Stimulated activated CD8-positive, alpha-beta memory T cell treated with anti-CD3 and anti-CD28 coated beads, Interleukin-4, amount 100 ng/mL, for 4 hours (primary cell): ENCODE data around the gene PTPN1.

Source experiments
- DNase-seq, 2 donors: peaks; one replicate each; pipeline ENCODE4 v3.0.0-alpha.2; 2020; ENCODE audit warnings: low read depth in 2 of 2, low spot score in 1 of 2

The PTPN1 gene

GRCh38 chr20:50510706-50511542, 741 bp downstream of the PTPN1 start:
- no peak for DNase-seq

- no peak for DNase-seq
Observed at GRCh38 chr20:50512323-50512722, 2.1 kb downstream of the PTPN1 start.

GRCh38 chr20:50513169-50514034, 3.2 kb downstream of the PTPN1 start:
- DNase-seq, result no peak

- DNase-seq, result no peak
Observed at GRCh38 chr20:50514035-50514337, 3.8 kb downstream of the PTPN1 start.

- no peak for DNase-seq
Observed at GRCh38 chr20:50514750-50515149, 4.6 kb downstream of the PTPN1 start.

GRCh38 chr20:50515471-50516106, 5.4 kb downstream of the PTPN1 start:
- no peak for DNase-seq

- no peak for DNase-seq
Observed at GRCh38 chr20:50516180-50516934, 6.2 kb downstream of the PTPN1 start.

- no peak for DNase-seq
Observed at GRCh38 chr20:50516935-50517816, 7.0 kb downstream of the PTPN1 start.

GRCh38 chr20:50517817-50518154, 7.6 kb downstream of the PTPN1 start:
- DNase-seq, result no peak

- no peak for DNase-seq
Observed at GRCh38 chr20:50518270-50518721, 8.1 kb downstream of the PTPN1 start.

GRCh38 chr20:50519036-50519762, 9.0 kb downstream of the PTPN1 start:
- no peak for DNase-seq

GRCh38 chr20:50520222-50520880, 10.2 kb downstream of the PTPN1 start:
- no peak for DNase-seq

- DNase-seq, result no peak
Observed at GRCh38 chr20:50521221-50522052, 11.3 kb downstream of the PTPN1 start.

- DNase-seq, result no peak
Observed at GRCh38 chr20:50522053-50522674, 12.0 kb downstream of the PTPN1 start.

- DNase-seq, result no peak
Observed at GRCh38 chr20:50523552-50524167, 13.5 kb downstream of the PTPN1 start.

GRCh38 chr20:50525681-50526080, 15.5 kb downstream of the PTPN1 start:
- DNase-seq, result no peak

GRCh38 chr20:50526403-50526989, 16.3 kb downstream of the PTPN1 start:
- DNase-seq, result no peak
